IMR-90 (cell line): ENCODE measurements around the gene KRT72. TPM values are rescaled to one million over a fixed set of nuclear protein-coding genes. Genes with fewer than 3 reads are reported as not detected.

Experiments
- ATAC-seq: fragments of 200-7000 bp; cut with Tn5 transposase; 2 replicates; pipeline ENCODE4 v1.9.1; 2020; ENCODE audit warnings: low read depth, mild to moderate bottlenecking, moderate library complexity
- BruUV-seq: library from RNA; stranded (reverse); fragments of 400-500 nt; replicated peaks from 2 replicates; lab custom pipeline; 2021; lab: Mats Ljungman, UMichigan
- CTCF ChIA-PET: fragments of 300-600 bp; formaldehyde crosslinking; extraction: SDS; loops from one replicate; lab custom pipeline; 2021; ENCODE audit warnings: antibody characterized with exemption; lab: Yijun Ruan, JAX
- POLR2A ChIA-PET: fragments of 300-600 bp; sonication (Branson Sonifier 250); formaldehyde crosslinking; loops from one replicate; lab custom pipeline; 2022; ENCODE audit warnings: antibody characterized with exemption; ENCODE audit not compliant: unreplicated experiment; lab: Charles Lee
- DNase-seq: peaks from one replicate; pipeline ENCODE4 v3.0.0; 2013
- H2AFZ ChIP-seq: replicated peaks from 2 replicates; pipeline ENCODE3; 2013; ENCODE audit warnings: low read length, mild to moderate bottlenecking; ENCODE audit not compliant: poor library complexity
- H2AK5ac ChIP-seq: 2 replicates; pipeline ENCODE4 v1.6.1; 2013; ENCODE audit warnings: low read depth, low read length, inconsistent platforms
- H2AK9ac ChIP-seq: replicated peaks from 2 replicates; pipeline ENCODE3; 2013; ENCODE audit warnings: mild to moderate bottlenecking, low read depth, low read length, moderate library complexity; ENCODE audit not compliant: poor library complexity
- H2BK120ac ChIP-seq: 2 replicates; pipeline ENCODE4 v1.6.1; 2013; ENCODE audit warnings: low read depth, low read length, inconsistent platforms
- H2BK15ac ChIP-seq: 3 replicates; pipeline ENCODE4 v1.6.1; 2013; ENCODE audit warnings: low read depth, low read length, inconsistent platforms
- H2BK20ac ChIP-seq: 2 replicates; pipeline ENCODE4 v1.6.1; 2013; ENCODE audit warnings: low read depth, mild to moderate bottlenecking, inconsistent platforms, low read length, moderate library complexity
- H2BK5ac ChIP-seq: 2 replicates; pipeline ENCODE4 v1.6.1; 2013; ENCODE audit warnings: mild to moderate bottlenecking, low read depth, low read length, inconsistent platforms; ENCODE audit not compliant: poor library complexity, severe bottlenecking
- H3K14ac ChIP-seq: replicated peaks from 2 replicates; pipeline ENCODE4 v1.6.1; 2013; ENCODE audit warnings: low read depth, low read length, inconsistent platforms
- H3K18ac ChIP-seq: 2 replicates; pipeline ENCODE4 v1.6.1; 2013; ENCODE audit warnings: low read depth, low read length, control low read depth
- H3K23ac ChIP-seq: 2 replicates; pipeline ENCODE4 v1.6.1; 2013; ENCODE audit warnings: low read depth, low read length, inconsistent platforms
- H3K27ac ChIP-seq: 2 replicates; pipeline ENCODE4 v1.5.1; 2013; ENCODE audit warnings: mild to moderate bottlenecking, control low read depth, low read length; ENCODE audit not compliant: insufficient read depth
- H3K27me3 ChIP-seq: 2 replicates; pipeline ENCODE4 v1.6.1; 2013; ENCODE audit warnings: low read length; ENCODE audit not compliant: control insufficient read depth, insufficient read depth
- H3K36me3 ChIP-seq: 2 replicates; pipeline ENCODE4 v1.6.1; 2013; ENCODE audit warnings: low read length, mixed read lengths; ENCODE audit not compliant: control insufficient read depth, insufficient read depth
- H3K4ac ChIP-seq: 2 replicates; pipeline ENCODE4 v1.6.1; 2013; ENCODE audit warnings: low read depth, low read length, inconsistent platforms
- H3K4me1 ChIP-seq: 2 replicates; pipeline ENCODE4 v1.6.1; 2013; ENCODE audit warnings: low read length, mixed read lengths; ENCODE audit not compliant: control insufficient read depth, insufficient read depth
- H3K4me2 ChIP-seq: 2 replicates; pipeline ENCODE4 v1.6.1; 2013; ENCODE audit warnings: low read depth, mild to moderate bottlenecking, control low read depth, low read length, moderate library complexity
- H3K4me3 ChIP-seq: 2 replicates; pipeline ENCODE4 v1.5.1; 2013; ENCODE audit warnings: low read depth, mild to moderate bottlenecking, control low read depth, low read length, moderate library complexity; ENCODE audit not compliant: insufficient read depth
- H3K56ac ChIP-seq: 2 replicates; pipeline ENCODE4 v1.6.1; 2013; ENCODE audit warnings: low read length, inconsistent platforms; ENCODE audit not compliant: insufficient read depth; ENCODE audit errors: extremely low read depth
- H3K79me1 ChIP-seq, 2 experiments: 2 replicates each; pipeline ENCODE4 v1.6.1; 2013; ENCODE audit warnings: low read length in 2 of 2, inconsistent platforms in 1 of 2, low read depth in 1 of 2
- H3K9ac ChIP-seq: 2 replicates; pipeline ENCODE4 v1.6.1; 2013; ENCODE audit warnings: low read depth, low read length, control low read depth
- H3K9me1 ChIP-seq: 2 replicates; pipeline ENCODE4 v1.6.1; 2013; ENCODE audit warnings: low read length, inconsistent platforms; ENCODE audit not compliant: insufficient read depth
- H3K9me3 ChIP-seq: 2 replicates; pipeline ENCODE4 v1.6.1; 2013; ENCODE audit warnings: low read length; ENCODE audit not compliant: control insufficient read depth, insufficient read depth
- H4K20me1 ChIP-seq: 2 replicates; pipeline ENCODE4 v1.6.1; 2013; ENCODE audit warnings: low read length, inconsistent platforms; ENCODE audit not compliant: insufficient read depth
- H4K5ac ChIP-seq: 2 replicates; pipeline ENCODE4 v1.6.1; 2013; ENCODE audit warnings: mild to moderate bottlenecking, low read depth, low read length, control low read depth
- H4K8ac ChIP-seq, 2 experiments: 2 replicates each; pipeline ENCODE4 v1.6.1; 2013; ENCODE audit warnings: low read depth in 2 of 2, low read length in 2 of 2, control low read depth in 1 of 2, inconsistent platforms in 1 of 2
- H4K91ac ChIP-seq: 2 replicates; pipeline ENCODE4 v1.6.1; 2013; ENCODE audit warnings: low read depth, low read length, inconsistent platforms; ENCODE audit not compliant: insufficient read depth
- BHLHE40 ChIP-seq: fragments of 150-350 bp; IDR thresholded peaks from 2 replicates; pipeline ENCODE4 v1.6.1; 2016; ENCODE audit warnings: mild to moderate bottlenecking, low read depth, low read length
- CEBPB ChIP-seq: IDR thresholded peaks from 2 replicates; pipeline ENCODE4 v1.6.1; 2012; ENCODE audit warnings: low read depth, low read length, improper control_type of control experiment
- CHD1 ChIP-seq: IDR thresholded peaks from 2 replicates; pipeline ENCODE4 v1.6.1; 2012; ENCODE audit warnings: low read depth, low read length, improper control_type of control experiment
- CTCF ChIP-seq: conservative IDR thresholded peaks from 2 replicates; pipeline ENCODE4 v1.5.1; 2012; ENCODE audit warnings: mild to moderate bottlenecking, low read depth, low read length, improper control_type of control experiment
- ELK1 ChIP-seq: fragments of 150-350 bp; IDR thresholded peaks from 2 replicates; pipeline ENCODE4 v1.6.1; 2016; ENCODE audit warnings: low read depth, mild to moderate bottlenecking, low read length, moderate library complexity, borderline replicate concordance
- FOS ChIP-seq: fragments of 150-350 bp; IDR thresholded peaks from 2 replicates; pipeline ENCODE4 v1.6.1; 2016; ENCODE audit warnings: low read depth, low read length
- MAFK ChIP-seq: IDR thresholded peaks from 2 replicates; pipeline ENCODE4 v1.6.1; 2012; ENCODE audit warnings: low read depth, low read length, improper control_type of control experiment
- MAZ ChIP-seq: IDR thresholded peaks from 2 replicates; pipeline ENCODE4 v1.6.1; 2012; ENCODE audit warnings: low read depth, mild to moderate bottlenecking, low read length, improper control_type of control experiment, moderate library complexity, borderline replicate concordance
- MXI1 ChIP-seq: IDR thresholded peaks from 2 replicates; pipeline ENCODE4 v1.6.1; 2012; ENCODE audit warnings: low read depth, mild to moderate bottlenecking, low read length, moderate library complexity, borderline replicate concordance
- NFE2L2 ChIP-seq: fragments of 150-350 bp; IDR thresholded peaks from 2 replicates; pipeline ENCODE4 v1.6.1; 2016; ENCODE audit warnings: low read depth, mild to moderate bottlenecking, low read length
- POLR2A ChIP-seq: IDR thresholded peaks from 2 replicates; pipeline ENCODE4 v1.6.1; 2012; ENCODE audit warnings: mild to moderate bottlenecking, low read depth, low read length
- RAD21 ChIP-seq: IDR thresholded peaks from 2 replicates; pipeline ENCODE4 v1.6.1; 2012; ENCODE audit warnings: low read length, improper control_type of control experiment
- RCOR1 ChIP-seq: IDR thresholded peaks from 2 replicates; pipeline ENCODE4 v1.6.1; 2012; ENCODE audit warnings: mild to moderate bottlenecking, low read length, improper control_type of control experiment; ENCODE audit not compliant: insufficient replicate concordance
- RFX5 ChIP-seq: IDR thresholded peaks from 2 replicates; pipeline ENCODE4 v1.8.0; 2012; ENCODE audit warnings: low read depth, mild to moderate bottlenecking, low read length, moderate library complexity
- SMC3 ChIP-seq: fragments of 150-350 bp; IDR thresholded peaks from 2 replicates; pipeline ENCODE4 v1.6.1; 2016; ENCODE audit warnings: low read depth, mild to moderate bottlenecking, antibody characterized with exemption, low read length, moderate library complexity
- WGBS, 2 experiments: methylation state at CpG; one replicate each; pipeline versions ENCODE4 v1.1.5 to v1.1.7; 2013; ENCODE audit warnings: missing lambda C conversion rate in 2 of 2; ENCODE audit not compliant: insufficient read length in 1 of 2; ENCODE audit errors: extremely low coverage in 2 of 2; 5-methylcytosine and 5-hydroxymethylcytosine counted together
- dilution Hi-C: fragments of 300-500 bp; cut with HindIII; formaldehyde crosslinking; loops from one replicate; pipeline ENCODE4 v1.14.3; 2018; ENCODE audit warnings: low sequenced_read_pairs; ENCODE audit not compliant: unreplicated experiment
- in situ Hi-C: fragments of 300-500 bp; cut with MboI; formaldehyde crosslinking; loops from 3 replicates; pipeline ENCODE4 v1.14.3; 2019; ENCODE audit warnings: low sequenced_read_pairs, inconsistent platforms, mixed read lengths
- intact Hi-C: fragments of 100-400 bp; cut with micrococcal nuclease; formaldehyde crosslinking; loops from 2 replicates; pipeline ENCODE4 v1.10.0; 2022
- polyA plus RNA-seq, 3 experiments: library from polyadenylated mRNA; depleted of rRNA; stranded (reverse); fragments of >200 nt; gene quantifications; 2 replicates each; pipeline ENCODE4 v1.2.3, GENCODE V29; 2012; ENCODE audit warnings: low replicate concordance in 1 of 3
- total RNA-seq: library from RNA; depleted of rRNA; stranded (reverse); fragments of >200 nt; gene quantifications from 2 replicates; pipeline ENCODE4 v1.2.3, GENCODE V29; 2012
- TF ChIP-seq, protein P1 (sequence below): fragments of 150-350 bp; IDR thresholded peaks from 2 replicates; pipeline ENCODE4 v1.6.1; 2017; ENCODE audit warnings: mild to moderate bottlenecking, antibody characterized with exemption, low read length, low read depth

The KRT72 gene
- total and polyA plus RNA-seq, 2 of the 4 experiments (the other 2 are of a cell fraction), result not detected

DNA sequence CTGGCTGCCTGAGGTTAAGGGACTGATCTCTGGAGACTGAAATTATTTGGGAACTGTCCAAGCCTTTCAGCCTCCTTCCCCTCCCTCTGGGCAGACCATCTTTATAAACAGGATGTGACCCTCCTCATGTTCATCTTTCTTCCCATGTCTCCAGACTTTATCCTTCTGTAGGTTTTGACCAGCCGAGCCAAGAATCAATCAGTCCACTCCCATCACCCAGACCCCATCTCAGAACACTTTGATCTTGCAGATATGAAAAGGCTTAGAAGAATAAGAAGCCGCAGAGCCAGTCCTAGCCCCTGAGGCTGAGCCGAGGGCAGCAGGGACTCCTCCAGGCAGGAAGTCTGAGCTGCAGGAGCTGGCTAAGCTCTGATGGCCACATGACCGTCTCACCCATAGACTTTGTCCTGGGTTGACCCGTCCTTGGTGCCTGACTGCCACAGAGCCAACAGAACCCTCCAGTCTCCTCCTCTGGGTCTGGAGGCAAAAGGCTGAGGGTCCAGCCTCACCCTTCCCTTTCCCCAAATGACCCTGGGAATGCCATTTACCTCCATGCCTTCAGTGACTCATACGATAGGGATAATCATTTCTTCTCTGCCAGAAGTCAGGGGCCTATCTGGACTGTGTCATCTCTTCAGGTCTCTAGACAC lies 49.9 kb downstream of the KRT72 start:
- no peak for TF ChIP-seq SMC3
- TF ChIP-seq BHLHE40, result no peak
- TF ChIP-seq CEBPB, result no peak
- TF ChIP-seq MAFK, result no peak
- no peak for TF ChIP-seq ELK1
- TF ChIP-seq MXI1, result no peak
- TF ChIP-seq, protein P1, sequence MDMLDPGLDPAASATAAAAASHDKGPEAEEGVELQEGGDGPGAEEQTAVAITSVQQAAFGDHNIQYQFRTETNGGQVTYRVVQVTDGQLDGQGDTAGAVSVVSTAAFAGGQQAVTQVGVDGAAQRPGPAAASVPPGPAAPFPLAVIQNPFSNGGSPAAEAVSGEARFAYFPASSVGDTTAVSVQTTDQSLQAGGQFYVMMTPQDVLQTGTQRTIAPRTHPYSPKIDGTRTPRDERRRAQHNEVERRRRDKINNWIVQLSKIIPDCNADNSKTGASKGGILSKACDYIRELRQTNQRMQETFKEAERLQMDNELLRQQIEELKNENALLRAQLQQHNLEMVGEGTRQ, result no peak
- no peak for TF ChIP-seq MAZ
- TF ChIP-seq RCOR1, result no peak
- no peak for TF ChIP-seq RFX5
- no peak for TF ChIP-seq NFE2L2
- no peak for TF ChIP-seq CHD1
- TF ChIP-seq RAD21, result no peak
- no peak for TF ChIP-seq POLR2A
- TF ChIP-seq FOS, result no peak
- TF ChIP-seq CTCF, result no peak
- H3K4me1 ChIP-seq, result no peaks in the 10 kb centered on the region
- no peak overlapping the region for H3K4ac ChIP-seq
- no peak overlapping the region for H2BK15ac ChIP-seq
- H4K8ac ChIP-seq, result no peak overlapping the region
- no peak overlapping the region for H2AK5ac ChIP-seq
- H3K9me1 ChIP-seq, result no peaks in the 10 kb centered on the region
- CTCF ChIA-PET, result no interaction called here
- H3K27ac ChIP-seq, result no peak overlapping the region
- no peak overlapping the region for H2BK20ac ChIP-seq
- H4K5ac ChIP-seq, result no peak overlapping the region
- no peak overlapping the region for H4K91ac ChIP-seq
- BruUV-seq, result no TSS peak
- no peak for ATAC-seq
- no peak overlapping the region for H3K14ac ChIP-seq
- POLR2A ChIA-PET, result no interaction called here
- no peak overlapping the region for H3K9ac ChIP-seq
- no peaks in the 10 kb centered on the region for H4K20me1 ChIP-seq
- H2BK120ac ChIP-seq, result no peak overlapping the region
- no peak overlapping the region for H3K4me3 ChIP-seq
- H3K27me3 ChIP-seq, result peaks cover 56% of the 10 kb centered on the region
- H2BK5ac ChIP-seq, result no peak overlapping the region
- no peak overlapping the region for H3K18ac ChIP-seq
- no peaks in the 10 kb centered on the region for H3K9me3 ChIP-seq
- no peak overlapping the region for H2AK9ac ChIP-seq
- H2AFZ ChIP-seq, result no peak overlapping the region
- intact Hi-C loops (no loop called here), dilution Hi-C loops (no loop called here), in situ Hi-C loops (no loop called here)
- H3K56ac ChIP-seq, result no peak overlapping the region
- 0% methylated on average over 2 of the region's 6 CpGs; no CpG with 5 or more reads in 1 of the 2 experiments for WGBS, 2 experiments
- no peak overlapping the region for H3K4me2 ChIP-seq
- no peak for DNase-seq
- H3K23ac ChIP-seq, result no peak overlapping the region
- H3K36me3 ChIP-seq, result no peaks in the 10 kb centered on the region
- no peaks in the 10 kb centered on the region for H3K79me1 ChIP-seq
